Right ventricle myocardium superior (tissue), 1 donor: Measurements from ENCODE around the gene DOCK1. TPM values are rescaled to one million over a fixed set of nuclear protein-coding genes. Genes with fewer than 3 reads are reported as not detected.
A peak's percentile ranks its signal among the peaks of the same experiment; 100 is the strongest.
"Not testable (repeated sequence)": the region's sequence is repeated elsewhere in the genome, so short reads cannot be mapped to it uniquely, and the experiment has no call there.

Source experiments
- ATAC-seq: fragments of 200-7000 bp; cut with Tn5 transposase; one replicate; pipeline ENCODE4 v1.9.1; 2020; ENCODE audit warnings: mild to moderate bottlenecking; ENCODE audit not compliant: poor library complexity
- DNase-seq: peaks from one replicate; pipeline ENCODE4 v3.0.0-alpha.2; 2020
- intact Hi-C: fragments of 100-400 bp; cut with DNase I; formaldehyde crosslinking; loops from one replicate; pipeline ENCODE4 v1.11.2; 2022
- total RNA-seq: library from RNA; stranded (reverse); fragmentation: NEBNext Ultra II Directional; extraction: Animal tissue kit (Norgen Biotek cat#: 25700); gene quantifications from one replicate; pipeline ENCODE4 v1.2.1, GENCODE V29; 2021
- donor health status: DM: no; HTN: yes; CAD: no; lungs with severe emphysema.

Gene DOCK1
- total RNA-seq, 1 donor from 2014 or later: 14.3 TPM

- DNase-seq (no peak), ATAC-seq (no peak)
- intact Hi-C loops: no loop called here
Observed at GRCh38 chr10:126895214-126895781, 9.9 kb upstream of the DOCK1 start.

GRCh38 chr10:126898460-126898859, 6.8 kb upstream of the DOCK1 start:
- intact Hi-C loops: no loop called here
- DNase-seq (no peak), ATAC-seq (no peak)

- intact Hi-C loops, ATAC-seq, DNase-seq: not testable (repeated sequence)
Observed at GRCh38 chr10:126899529-126899928, 5.7 kb upstream of the DOCK1 start.

DNA sequence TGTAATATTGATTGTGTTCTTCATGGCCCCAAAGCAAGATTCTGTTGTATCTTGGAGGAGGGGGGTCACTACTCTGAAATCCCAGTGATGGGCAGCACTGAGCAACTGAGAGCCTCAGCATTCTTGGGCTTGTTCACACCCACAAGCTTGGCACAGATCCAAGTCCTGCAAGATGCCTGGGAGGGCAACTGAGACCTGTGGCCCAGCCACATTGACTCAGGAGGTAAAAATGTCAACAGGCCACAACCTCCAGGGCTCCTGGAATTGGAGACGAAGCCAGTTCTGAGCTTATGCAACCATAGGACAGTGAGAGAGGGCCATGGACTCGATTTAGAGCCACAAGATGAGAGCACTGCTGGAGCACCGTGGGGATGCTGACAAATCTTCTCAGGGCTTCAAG, 3.1 kb upstream of the DOCK1 start:
- ATAC-seq (no peak), DNase-seq (no peak)
- intact Hi-C loops: no loop called here

GRCh38 chr10:126903656-126904360, 1.4 kb upstream of the DOCK1 start:
- DNase-seq (no peak), ATAC-seq (no peak)
- intact Hi-C loops: no loop called here

- ATAC-seq (no peak), DNase-seq (no peak)
- intact Hi-C loops: no loop called here
Observed at GRCh38 chr10:126904516-126904817, 761 bp upstream of the DOCK1 start.

- ATAC-seq (peak; percentile 32), DNase-seq (no peak)
- intact Hi-C loops: no loop called here
Observed at GRCh38 chr10:126905776-126906703, 812 bp downstream of the DOCK1 start.

DNA sequence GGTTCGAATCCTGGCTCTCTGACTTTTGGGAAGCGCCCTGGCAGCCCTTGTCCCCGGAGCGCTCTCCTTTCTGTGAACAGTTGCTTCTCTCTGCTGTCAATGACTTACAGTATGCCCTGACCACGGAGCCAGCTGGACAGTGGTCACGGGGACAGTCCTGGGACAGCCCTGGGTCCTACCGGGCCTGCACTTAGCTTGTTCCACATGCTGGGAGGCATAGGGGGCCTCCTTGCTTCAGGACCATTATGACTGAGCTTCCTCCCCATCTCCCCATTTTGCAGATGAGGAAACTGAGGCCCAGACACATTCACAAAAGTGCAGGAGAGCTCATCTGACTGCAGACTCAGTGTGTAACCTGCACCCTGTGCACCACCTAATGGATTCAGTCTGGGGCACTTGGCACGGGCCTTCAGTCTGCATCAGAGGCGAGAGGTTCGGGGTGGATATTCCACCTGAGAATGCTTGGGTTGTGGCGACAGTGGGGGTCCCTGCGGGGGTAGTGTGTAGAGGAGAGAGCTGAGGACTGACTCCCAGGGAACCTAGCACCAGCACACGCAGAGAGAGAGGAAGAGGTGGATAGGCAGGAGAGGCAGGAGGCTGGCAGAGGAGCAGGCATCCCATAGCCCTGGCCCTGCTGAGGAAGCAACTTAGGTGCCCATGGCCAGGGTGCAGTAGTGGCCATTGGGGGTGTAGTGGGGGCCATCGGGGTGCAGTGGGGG, 1.6 kb downstream of the DOCK1 start:
- intact Hi-C loops: no loop called here
- ATAC-seq: no peak
- no peak for DNase-seq

GRCh38 chr10:126907423-126907970, 2.3 kb downstream of the DOCK1 start:
- intact Hi-C loops: no loop called here
- DNase-seq (no peak), ATAC-seq (no peak)

GRCh38 chr10:126908225-126908624, 3.0 kb downstream of the DOCK1 start:
- DNase-seq: no peak
- ATAC-seq: no peak
- intact Hi-C loops: no loop called here

DNA sequence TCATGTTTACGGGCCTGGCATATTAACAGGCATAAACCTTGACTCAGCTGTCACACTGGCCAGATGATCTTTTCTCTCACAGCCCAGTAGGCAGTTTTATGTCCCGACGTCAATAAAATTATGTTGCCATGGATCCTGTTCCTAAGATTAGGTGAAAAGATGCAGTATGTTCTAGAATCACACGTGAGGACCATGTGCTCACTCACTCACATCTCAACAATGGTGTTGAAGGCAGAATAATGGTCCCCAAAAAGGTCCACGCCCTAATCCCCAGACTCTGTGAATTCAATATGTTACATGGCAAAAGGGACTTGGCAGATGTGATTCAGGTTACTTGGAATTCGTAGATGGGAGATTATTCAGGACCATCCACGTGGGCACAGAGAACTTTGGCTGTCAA, 3.5 kb downstream of the DOCK1 start:
- DNase-seq (no peak), ATAC-seq (no peak)
- intact Hi-C loops: no loop called here

DNA sequence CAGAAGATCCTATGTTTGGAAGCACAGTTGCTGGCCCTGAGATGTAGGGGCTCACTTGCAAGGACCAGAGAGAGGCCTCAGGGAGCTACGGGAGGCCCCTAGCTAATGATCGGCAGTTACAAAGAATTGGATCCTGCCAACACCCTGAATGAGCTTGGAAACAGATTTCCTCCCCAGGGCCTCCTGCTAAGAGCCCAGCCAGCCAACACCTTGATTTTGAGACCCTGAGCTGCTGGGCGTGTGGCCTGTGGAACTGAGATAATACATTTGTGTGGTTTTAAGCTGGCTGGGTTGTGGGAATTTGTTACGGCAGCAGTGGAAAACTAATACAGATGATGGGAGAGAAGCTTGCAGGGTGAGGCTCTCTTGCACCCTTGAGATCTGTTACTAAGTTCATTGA, 3.9 kb downstream of the DOCK1 start:
- intact Hi-C loops: no loop called here
- ATAC-seq (no peak), DNase-seq (no peak)

- intact Hi-C loops: no loop called here
- DNase-seq: no peak
- no peak for ATAC-seq
Observed at GRCh38 chr10:126910196-126910595, 5.0 kb downstream of the DOCK1 start.

GRCh38 chr10:126910798-126911197, 5.6 kb downstream of the DOCK1 start:
- ATAC-seq (no peak), DNase-seq (no peak)

DNA sequence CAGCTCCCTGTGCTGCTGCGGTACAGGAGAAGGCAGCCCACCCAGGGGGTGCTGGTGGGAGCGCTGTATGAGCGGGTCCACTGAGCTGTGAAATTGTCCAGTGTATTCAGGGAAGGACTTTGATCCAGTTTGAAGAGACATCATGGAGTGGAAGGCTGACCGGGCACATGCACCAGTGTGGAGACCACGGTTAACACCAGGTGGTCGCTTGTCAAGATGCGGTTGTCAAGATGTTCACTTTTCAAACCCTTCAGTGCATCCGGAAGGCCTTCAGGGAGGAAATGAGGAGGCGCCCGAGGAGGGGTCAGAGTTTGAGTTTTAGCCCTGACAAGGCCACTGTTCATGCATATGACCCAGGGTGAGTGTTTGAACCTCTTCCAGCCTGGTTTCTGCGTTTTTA, 6.1 kb downstream of the DOCK1 start:
- intact Hi-C loops: no loop called here
- DNase-seq: no peak
- no peak for ATAC-seq

More at GRCh38 chr10:126910798-126911197, 5.6 kb downstream of the DOCK1 start:
- intact Hi-C loops: no loop called here

GRCh38 chr10:126913316-126913715, 8.1 kb downstream of the DOCK1 start:
- intact Hi-C loops: no loop called here
- ATAC-seq: no peak
- DNase-seq: no peak

DNA sequence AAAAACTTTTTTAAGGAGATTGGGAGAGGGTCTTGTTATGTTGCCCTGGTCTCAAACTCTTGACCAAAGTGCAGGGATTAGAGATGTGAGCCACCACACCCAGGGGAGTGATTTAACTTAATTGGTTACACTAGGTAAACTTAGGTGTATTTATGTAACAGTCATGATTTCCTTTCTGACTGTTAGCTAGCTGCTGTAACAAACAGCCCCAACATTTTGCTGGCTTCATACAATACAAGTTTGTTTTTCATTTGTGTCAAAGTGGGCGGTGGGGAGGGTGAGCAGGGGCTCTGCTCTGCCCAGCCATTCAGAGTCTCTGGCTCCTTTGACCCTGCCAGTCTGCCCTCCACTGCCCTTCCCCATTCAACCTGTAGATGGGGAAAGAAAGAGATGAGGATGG, 9.3 kb downstream of the DOCK1 start:
- ATAC-seq (no peak), DNase-seq (no peak)
- intact Hi-C loops: no loop called here

DNA sequence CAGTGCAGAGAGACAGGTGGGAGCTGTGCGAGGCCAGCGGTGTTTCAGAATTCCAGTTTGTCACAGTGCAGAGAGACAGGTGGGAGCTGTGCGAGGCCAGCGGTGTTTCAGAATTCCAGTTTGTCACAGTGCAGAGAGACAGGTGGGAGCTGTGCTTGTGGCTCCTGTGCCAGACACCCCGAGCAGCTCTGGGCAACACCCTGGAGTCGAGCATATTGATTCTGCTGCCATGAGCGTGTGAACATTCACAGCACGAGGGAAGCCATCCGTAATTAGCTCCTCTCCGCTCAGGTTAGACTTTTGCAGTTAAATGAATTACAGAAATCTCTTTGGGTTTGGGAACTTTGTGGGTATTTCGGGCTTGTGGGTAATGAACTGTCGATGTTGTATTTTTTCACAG, 11.7 kb downstream of the DOCK1 start:
- ATAC-seq, intact Hi-C loops, DNase-seq: not testable (repeated sequence)

- intact Hi-C loops: no loop called here
- DNase-seq (no peak), ATAC-seq (peak; percentile 75)
Observed at GRCh38 chr10:126917375-126917774, 12.1 kb downstream of the DOCK1 start.
